ENCODE measurements around the gene CMKLR1. TPM values are rescaled to one million over a fixed set of nuclear protein-coding genes. Genes with fewer than 3 reads are reported as not detected.

Gene CMKLR1
- total RNA-seq, 2 experiments from 2014 or later, result not detected

DNA sequence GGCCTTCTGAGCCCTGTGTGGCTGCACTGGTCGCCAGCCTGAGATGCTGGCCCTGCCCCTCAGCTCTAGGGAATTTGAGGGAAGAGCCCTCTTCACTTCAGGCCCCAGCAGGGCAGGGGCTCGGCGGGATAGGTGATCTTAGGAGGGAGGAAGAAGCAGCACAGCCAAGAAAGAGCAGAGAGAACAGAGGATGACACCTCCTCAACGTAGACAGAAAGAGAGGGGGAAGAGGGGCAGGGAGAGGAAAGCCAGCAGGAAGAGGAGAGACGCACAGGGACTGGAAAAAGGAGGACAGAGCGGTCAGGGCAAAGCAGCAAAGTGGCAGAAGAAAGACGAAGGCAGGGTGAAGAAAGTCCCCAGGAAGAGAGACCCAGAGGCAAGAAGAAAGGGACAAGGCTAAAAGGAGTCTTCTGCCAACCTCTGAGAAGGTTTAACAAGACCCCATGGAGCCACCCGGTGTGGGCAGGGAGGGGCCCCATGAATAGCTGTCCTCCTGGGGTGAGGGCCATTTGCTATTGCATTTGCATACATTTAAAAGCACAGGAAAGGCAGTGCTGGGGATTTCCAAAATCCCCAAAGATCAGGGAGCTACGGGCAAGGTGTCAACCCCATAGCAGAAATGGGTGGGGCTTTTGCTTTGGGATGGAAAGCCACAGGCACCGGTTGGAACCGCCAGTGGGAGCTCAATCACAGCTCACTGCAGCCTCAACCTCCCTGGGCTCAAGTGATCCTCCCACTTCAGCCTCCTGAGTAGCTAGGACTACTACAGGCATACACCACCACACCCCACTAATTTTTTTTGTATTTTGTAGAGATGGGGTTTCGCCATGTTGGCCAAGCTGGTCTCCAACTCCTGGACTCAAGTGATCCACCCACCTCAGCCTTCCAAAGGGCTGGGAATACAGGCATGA lies 22.7 kb downstream of the CMKLR1 start:
- intact Hi-C loops (cut with micrococcal nuclease), result no loop called here

DNA sequence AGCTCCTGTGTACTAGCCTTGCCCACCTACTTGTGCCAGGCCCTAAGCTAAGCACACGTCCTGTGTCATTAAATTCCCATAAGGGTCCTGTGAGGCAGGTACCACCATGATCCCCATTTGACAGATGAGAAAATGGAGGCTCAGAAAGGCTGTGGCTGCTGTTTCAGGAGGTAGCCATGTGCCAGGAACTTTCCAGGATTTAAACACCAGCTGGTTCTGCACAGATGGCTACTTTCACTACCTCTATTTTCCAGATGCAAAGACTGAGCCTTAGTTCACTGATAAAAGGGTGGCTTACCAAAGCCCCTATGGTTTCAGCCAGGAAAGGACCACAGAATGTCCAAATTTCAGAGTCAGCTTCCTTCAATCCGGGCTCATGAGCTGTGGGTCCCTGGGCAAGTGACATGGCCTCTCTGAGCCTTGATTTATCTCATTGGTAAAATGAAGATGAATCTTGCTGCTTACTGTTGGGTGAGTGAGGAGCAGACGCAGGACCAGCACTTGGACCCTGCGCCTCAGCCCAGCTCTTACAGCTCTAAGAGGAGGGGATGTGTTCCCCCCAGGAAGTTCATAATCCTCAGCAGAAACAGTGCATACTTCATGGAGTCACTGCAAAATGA lies 23.5 kb downstream of the CMKLR1 start:
- Mint-ChIP-seq H3K27ac (no peak overlapping the region), H3K9me3 (no peaks in the 10 kb centered on the region), H3K27me3 (peaks cover 1% of the 10 kb centered on the region), H3K4me3 (no peak overlapping the region), H3K4me1 (ENCODE audit: low read depth) (peaks cover 8% of the 10 kb centered on the region), H3K36me3 (no peaks in the 10 kb centered on the region)
- CTCF ChIA-PET, result no interaction called here
- POLR2A ChIA-PET, result no interaction called here
- DNase-seq, result no peak
- intact Hi-C loops (cut with micrococcal nuclease), result no loop called here

More for the DNA sequence above, 22.7 kb downstream of the CMKLR1 start:
- Mint-ChIP-seq H3K9me3 (no peaks in the 10 kb centered on the region), H3K27ac (no peak overlapping the region), H3K4me3 (no peak overlapping the region), H3K4me1 (ENCODE audit: low read depth) (peaks cover 8% of the 10 kb centered on the region), H3K36me3 (no peaks in the 10 kb centered on the region), H3K27me3 (peaks cover 1% of the 10 kb centered on the region)
- no peak for DNase-seq
- CTCF ChIA-PET, result interaction anchor here (1.1 kb wide), 1 partner anchor 9 kb away, joined by 3 read pairs; no protein-coding TSS in a partner anchor
- POLR2A ChIA-PET, result no interaction called here

DNA sequence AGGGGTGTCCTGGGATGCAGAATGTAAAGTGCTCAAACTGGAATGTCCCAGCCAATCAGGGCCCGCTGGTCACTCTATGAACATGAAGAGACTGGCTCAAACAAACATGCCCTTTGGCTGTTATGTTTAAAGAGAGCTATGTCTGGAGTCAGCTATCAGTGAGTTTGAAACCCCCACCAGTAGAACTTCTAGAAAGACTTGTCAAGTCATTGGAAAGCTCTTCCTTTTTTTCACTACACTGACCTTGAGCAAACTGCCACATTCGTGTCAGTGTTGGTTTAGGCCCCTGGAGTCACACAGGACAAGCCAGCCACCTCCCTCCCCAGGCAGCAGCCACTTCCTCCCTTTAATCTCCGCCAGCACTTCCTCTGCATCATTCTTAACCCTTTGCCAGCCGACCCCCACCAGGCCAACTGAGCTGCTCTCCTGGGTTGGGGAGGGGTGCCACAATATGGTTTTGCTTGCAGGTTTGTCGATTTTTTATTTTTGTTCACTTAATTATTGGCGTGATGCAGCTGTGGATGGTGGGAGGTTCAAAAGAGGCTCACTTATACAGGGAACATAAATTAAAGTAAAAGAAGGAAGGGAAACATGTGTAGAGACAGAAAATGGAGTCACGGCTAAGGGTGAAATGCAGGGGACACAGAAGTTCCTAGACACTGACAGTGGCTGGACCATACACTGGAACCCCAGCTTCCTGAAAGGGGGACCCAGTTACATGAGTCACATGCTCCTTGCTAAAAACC lies 25.3 kb downstream of the CMKLR1 start:
- H3K27me3 Mint-ChIP-seq, result peaks cover 2% of the 10 kb centered on the region
- ChIA-PET CTCF (no interaction called here), POLR2A (interaction anchor here (0.6 kb wide), 1 partner anchor 24 kb away, joined by 3 read pairs; no protein-coding TSS in a partner anchor)
- intact Hi-C loops (cut with micrococcal nuclease), result no loop called here
- H3K36me3 Mint-ChIP-seq, result no peaks in the 10 kb centered on the region
- DNase-seq, result no peak
- H3K9me3 Mint-ChIP-seq, result no peaks in the 10 kb centered on the region
- H3K27ac Mint-ChIP-seq, result no peak overlapping the region
- peaks cover 8% of the 10 kb centered on the region for H3K4me1 Mint-ChIP-seq (ENCODE audit: low read depth)
- no peak overlapping the region for H3K4me3 Mint-ChIP-seq

DNA sequence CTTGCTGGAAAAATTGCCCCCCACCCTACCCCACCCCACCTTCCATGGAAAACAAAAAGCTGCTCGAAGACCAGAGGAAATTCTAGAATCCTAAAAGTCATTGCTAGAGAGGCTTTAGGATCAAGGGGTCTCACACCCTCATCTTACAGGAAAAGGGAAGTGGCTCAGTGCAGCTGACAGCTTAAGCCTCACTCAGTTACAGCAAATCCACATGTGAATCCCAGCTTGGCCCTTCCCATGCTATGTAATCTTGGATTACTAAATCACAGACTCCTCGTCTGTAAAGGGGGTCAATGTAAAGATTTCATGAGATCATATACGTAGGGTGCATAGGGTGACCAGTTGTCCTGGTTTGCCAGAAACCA lies 25.9 kb downstream of the CMKLR1 start:
- Mint-ChIP-seq H3K4me1 (ENCODE audit: low read depth) (peaks cover 8% of the 10 kb centered on the region), H3K4me3 (no peak overlapping the region), H3K36me3 (no peaks in the 10 kb centered on the region), H3K27me3 (peaks cover 2% of the 10 kb centered on the region), H3K9me3 (no peaks in the 10 kb centered on the region), H3K27ac (no peak overlapping the region)
- ChIA-PET POLR2A (interaction anchor here (0.6 kb wide), 1 partner anchor 24 kb away, joined by 3 read pairs; no protein-coding TSS in a partner anchor), CTCF (interaction anchor here (0.7 kb wide), 1 partner anchor 193 kb away, joined by 3 read pairs; no protein-coding TSS in a partner anchor)
- no peak for DNase-seq
- intact Hi-C loops (cut with micrococcal nuclease), result no loop called here

DNA sequence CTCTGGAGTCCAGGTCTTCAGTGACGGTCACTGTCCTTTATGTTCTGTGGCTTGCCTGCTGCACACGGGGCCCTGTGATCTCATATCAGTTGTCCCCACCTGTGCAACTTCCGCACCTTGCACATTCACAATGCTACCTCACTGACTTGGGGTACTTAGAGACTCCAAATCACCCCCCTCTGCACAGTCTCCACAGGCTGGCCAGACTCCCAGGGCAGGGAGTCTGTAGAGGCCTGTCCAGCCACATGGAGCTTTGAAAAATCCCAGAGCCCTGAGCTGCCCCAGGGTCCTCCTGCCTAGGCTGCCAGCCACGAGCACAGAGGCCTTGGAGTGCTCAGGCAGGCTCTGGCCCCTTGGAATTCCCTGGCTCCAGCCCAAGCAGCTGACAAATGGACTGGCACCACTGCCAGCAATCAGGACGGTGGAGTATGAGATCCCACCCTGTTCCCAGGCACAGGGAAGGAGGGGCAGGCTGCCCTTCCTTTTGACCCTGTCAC lies 26.4 kb downstream of the CMKLR1 start:
- Mint-ChIP-seq H3K4me1 (ENCODE audit: low read depth) (peaks cover 8% of the 10 kb centered on the region), H3K27ac (no peak overlapping the region), H3K36me3 (no peaks in the 10 kb centered on the region), H3K27me3 (peaks cover 2% of the 10 kb centered on the region), H3K4me3 (no peak overlapping the region), H3K9me3 (no peaks in the 10 kb centered on the region)
- ChIA-PET POLR2A (no interaction called here), CTCF (interaction anchor here (0.7 kb wide), 1 partner anchor 193 kb away, joined by 3 read pairs; no protein-coding TSS in a partner anchor)
- no peak for DNase-seq
- intact Hi-C loops (cut with micrococcal nuclease), result no loop called here

DNA sequence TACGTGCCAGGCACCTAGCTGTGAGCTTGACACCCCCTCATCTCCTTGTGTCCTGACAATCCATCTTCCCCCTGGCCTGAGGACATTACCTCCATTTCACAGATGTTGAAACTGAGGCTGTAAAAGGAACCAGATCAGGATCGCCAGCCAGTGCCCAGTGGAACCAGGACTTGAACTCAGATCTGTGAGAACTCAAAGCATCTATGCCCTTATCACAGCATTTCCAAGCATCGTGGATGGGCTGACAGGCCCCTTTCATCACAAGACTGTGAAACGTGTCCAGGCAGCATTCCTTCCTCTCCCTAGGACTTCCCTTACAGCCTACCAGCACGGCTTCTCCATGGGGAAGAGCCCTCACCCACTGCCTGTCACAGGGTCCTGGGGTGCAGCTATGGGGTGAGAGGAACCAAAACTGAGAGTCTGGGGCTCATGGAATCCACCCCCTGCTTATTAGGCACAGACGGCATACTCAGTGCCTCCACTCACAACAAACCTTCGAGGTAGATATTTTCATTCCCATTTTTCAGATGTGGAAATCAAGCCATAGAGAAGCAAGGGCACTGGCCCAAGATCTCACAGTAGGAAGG lies 26.9 kb downstream of the CMKLR1 start:
- Mint-ChIP-seq H3K27ac (no peak overlapping the region), H3K27me3 (peaks cover 2% of the 10 kb centered on the region), H3K36me3 (no peaks in the 10 kb centered on the region), H3K9me3 (no peaks in the 10 kb centered on the region), H3K4me1 (ENCODE audit: low read depth) (peaks cover 8% of the 10 kb centered on the region), H3K4me3 (no peak overlapping the region)
- ChIA-PET POLR2A (no interaction called here), CTCF (no interaction called here)
- no peak for DNase-seq
- intact Hi-C loops (cut with micrococcal nuclease), result no loop called here

DNA sequence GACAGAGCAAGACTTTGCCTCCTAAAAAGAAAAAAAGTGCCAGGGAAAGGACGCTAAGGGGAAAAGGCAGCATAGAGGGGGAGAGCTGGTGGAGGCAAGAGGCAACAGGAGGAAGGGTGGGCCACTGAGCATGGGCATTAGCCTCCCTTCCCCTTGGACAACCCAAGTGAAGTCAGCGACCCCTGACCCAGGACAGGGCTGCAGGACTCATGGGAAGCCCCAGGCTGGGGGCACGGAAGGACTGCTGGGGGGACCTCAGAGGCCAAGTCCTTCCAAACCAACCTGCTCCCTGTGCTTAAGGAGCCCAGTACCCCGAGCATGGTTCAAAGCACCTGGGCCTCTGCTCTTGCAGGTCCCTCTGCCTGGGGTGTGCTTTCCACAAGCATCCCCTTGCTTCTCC lies 27.5 kb downstream of the CMKLR1 start:
- peaks cover 8% of the 10 kb centered on the region for H3K4me1 Mint-ChIP-seq (ENCODE audit: low read depth)

DNA sequence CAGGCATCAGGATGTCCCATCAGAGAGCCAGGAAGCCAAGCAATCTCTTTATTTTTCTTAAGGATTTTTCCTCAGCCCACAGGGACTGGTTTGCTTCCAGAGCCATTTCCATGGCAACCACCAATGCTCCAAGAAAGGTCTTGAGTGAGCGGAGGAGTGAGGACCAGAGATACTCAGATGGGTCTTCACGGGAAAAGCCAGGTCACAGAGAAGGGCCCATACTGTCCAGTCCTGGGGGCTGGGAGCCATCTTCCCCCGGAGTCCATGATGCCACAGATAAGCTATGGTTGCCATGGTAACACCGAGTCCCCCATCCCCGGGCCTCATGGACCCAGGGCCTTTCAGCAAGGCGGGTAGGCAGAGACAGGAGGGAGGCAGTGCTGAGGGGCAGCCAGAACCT lies 28.6 kb downstream of the CMKLR1 start:
- ChIA-PET POLR2A (no interaction called here), CTCF (no interaction called here)
- no peak for DNase-seq
- intact Hi-C loops (cut with micrococcal nuclease), result no loop called here
- peaks cover 11% of the 10 kb centered on the region for H3K27me3 Mint-ChIP-seq
- no peaks in the 10 kb centered on the region for H3K9me3 Mint-ChIP-seq
- H3K4me1 Mint-ChIP-seq (ENCODE audit: low read depth), result peaks cover 8% of the 10 kb centered on the region
- H3K4me3 Mint-ChIP-seq, result no peak overlapping the region
- H3K27ac Mint-ChIP-seq, result no peak overlapping the region
- H3K36me3 Mint-ChIP-seq, result no peaks in the 10 kb centered on the region

More for the DNA sequence above, 27.5 kb downstream of the CMKLR1 start:
- H3K4me3 Mint-ChIP-seq, result no peak overlapping the region
- H3K9me3 Mint-ChIP-seq, result no peaks in the 10 kb centered on the region
- CTCF ChIA-PET, result no interaction called here
- H3K27me3 Mint-ChIP-seq, result peaks cover 5% of the 10 kb centered on the region
- no peaks in the 10 kb centered on the region for H3K36me3 Mint-ChIP-seq
- H3K27ac Mint-ChIP-seq, result no peak overlapping the region
- POLR2A ChIA-PET, result no interaction called here
- no peak for DNase-seq
- intact Hi-C loops (cut with micrococcal nuclease), result no loop called here

DNA sequence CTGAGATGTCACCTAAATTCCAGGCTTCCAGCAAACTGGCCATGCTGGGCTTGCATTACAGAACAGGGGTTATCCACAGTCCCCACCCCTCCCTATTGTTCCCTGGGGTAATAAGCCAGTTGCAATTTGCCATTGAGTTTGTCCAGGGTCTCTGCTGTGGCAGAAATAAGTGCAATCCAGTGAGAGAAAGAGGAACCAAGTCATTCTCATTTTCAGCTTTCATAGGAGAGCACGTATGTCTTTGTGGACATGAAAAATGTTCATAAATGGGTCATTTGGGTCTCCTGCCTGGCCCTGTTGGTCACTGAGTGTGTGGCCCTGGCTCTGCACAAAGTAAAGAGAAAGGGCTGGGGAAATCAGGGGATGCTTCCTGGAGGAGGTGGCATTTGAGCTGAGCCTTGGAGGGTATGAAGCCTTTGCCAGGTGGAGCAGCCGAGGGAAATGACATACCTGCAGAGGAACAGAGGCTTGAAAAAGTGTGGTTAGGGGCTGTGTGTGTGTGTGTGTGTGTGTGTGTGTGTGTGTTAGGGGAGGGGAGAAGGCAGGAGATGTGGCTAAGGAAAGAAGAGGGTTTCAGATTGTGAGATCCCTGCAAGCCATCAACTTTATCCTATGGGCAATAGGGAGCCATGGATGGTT lies 29.3 kb downstream of the CMKLR1 start:
- no peak for DNase-seq
- H3K27ac Mint-ChIP-seq, result no peak overlapping the region
- H3K4me3 Mint-ChIP-seq, result no peak overlapping the region
- CTCF ChIA-PET, result no interaction called here
- POLR2A ChIA-PET, result no interaction called here
- H3K36me3 Mint-ChIP-seq, result no peaks in the 10 kb centered on the region
- peaks cover 8% of the 10 kb centered on the region for H3K4me1 Mint-ChIP-seq (ENCODE audit: low read depth)
- intact Hi-C loops (cut with micrococcal nuclease), result no loop called here
- H3K9me3 Mint-ChIP-seq, result no peaks in the 10 kb centered on the region
- H3K27me3 Mint-ChIP-seq, result peaks cover 15% of the 10 kb centered on the region

DNA sequence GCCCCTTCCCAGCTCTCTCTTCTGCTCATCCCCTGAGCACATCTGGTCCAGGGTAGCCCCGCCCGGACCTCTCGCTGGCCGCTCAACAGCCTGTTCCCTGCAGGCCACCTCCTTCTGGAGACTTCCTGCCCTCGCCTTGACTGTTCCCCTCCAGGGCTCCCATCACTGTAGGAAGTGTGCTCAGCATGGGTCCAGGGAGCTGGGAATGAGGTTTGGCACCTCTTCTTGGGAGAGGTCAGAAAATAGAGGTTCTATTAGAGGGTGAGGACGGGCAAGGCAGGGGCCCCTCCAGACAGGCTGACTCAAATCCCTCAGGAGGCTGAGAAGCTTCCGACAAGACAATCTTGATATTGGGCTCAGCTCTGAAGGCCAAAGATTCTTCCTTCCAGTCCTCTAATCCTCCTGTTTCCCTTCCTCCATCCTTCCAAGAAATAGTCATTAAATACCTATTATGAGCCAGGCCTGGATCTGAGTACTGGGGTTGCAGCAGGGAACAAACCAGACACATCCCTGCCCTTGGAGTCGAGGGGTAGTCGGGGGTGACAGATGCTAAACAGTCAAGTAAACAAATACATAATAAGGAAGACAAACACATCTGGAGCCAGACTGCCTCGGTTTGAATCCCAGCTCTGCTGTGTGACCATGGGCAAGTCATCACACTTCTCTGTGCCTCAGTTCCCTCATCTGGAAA lies 30.6 kb downstream of the CMKLR1 start:
- Mint-ChIP-seq H3K4me1 (ENCODE audit: low read depth) (peaks cover 2% of the 10 kb centered on the region), H3K9me3 (no peaks in the 10 kb centered on the region), H3K36me3 (no peaks in the 10 kb centered on the region), H3K27me3 (peaks cover 18% of the 10 kb centered on the region), H3K4me3 (no peak overlapping the region), H3K27ac (no peak overlapping the region)
- intact Hi-C loops (cut with micrococcal nuclease), result no loop called here
- ChIA-PET POLR2A (no interaction called here), CTCF (no interaction called here)
- no peak for DNase-seq

DNA sequence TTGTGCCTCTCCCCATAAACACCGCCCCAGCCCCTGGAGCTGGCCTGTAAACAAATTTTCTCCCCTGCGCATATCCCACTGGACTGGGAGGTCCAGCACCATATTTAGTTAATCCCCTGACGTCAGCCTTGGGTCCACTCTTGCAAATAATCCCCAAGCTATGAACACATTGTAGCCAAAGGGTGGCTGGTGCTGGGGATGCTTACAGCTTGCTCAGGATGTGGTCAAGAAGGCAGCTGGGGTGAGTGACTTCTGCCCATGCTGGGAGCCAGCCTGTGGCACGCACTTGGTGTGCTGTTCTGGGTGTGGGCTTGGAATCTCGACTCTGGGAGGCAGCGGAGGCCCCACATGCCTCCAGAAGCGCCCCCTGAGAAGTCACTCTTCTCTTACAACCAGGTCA lies 32.1 kb downstream of the CMKLR1 start:
- Mint-ChIP-seq H3K4me1 (ENCODE audit: low read depth) (no peaks in the 10 kb centered on the region), H3K27ac (no peak overlapping the region), H3K4me3 (no peak overlapping the region), H3K9me3 (no peaks in the 10 kb centered on the region), H3K36me3 (no peaks in the 10 kb centered on the region), H3K27me3 (peaks cover 18% of the 10 kb centered on the region)
- DNase-seq, result no peak
- intact Hi-C loops (cut with micrococcal nuclease), result no loop called here
- CTCF ChIA-PET, result interaction anchor here (0.9 kb wide), 1 partner anchor 10 kb away, joined by 3 read pairs; no protein-coding TSS in a partner anchor
- POLR2A ChIA-PET, result no interaction called here

Data from activated CD4-positive, alpha-beta memory T cell treated with anti-CD3 and anti-CD28 coated beads for 36 hours (primary cell).